Myometrial cell (primary cell): ENCODE data around the gene SLC6A15. TPM values are rescaled to one million over a fixed set of nuclear protein-coding genes. Genes with fewer than 3 reads are reported as not detected.

Experiments used
- total RNA-seq: library from RNA; depleted of rRNA; stranded (reverse); fragments of >200 nt; gene quantifications from 2 replicates; pipeline ENCODE4 v1.2.3, GENCODE V29; 2015

SLC6A15 gene
- 7.2 and 12.1 TPM in 2 replicates for total RNA-seq

GRCh38 chr12:84912198-84913128, at the start of gene SLC6A15:
Gene SLC6A15 (minus strand): TSS chr12:84912799. CDS start chr12:84892120, 20,679 bp downstream.

Other genes with a start within 250 kb of the SLC6A15 start
- not detected in 2 replicates for gene TSPAN19, start 123.5 kb upstream of the SLC6A15 start, total RNA-seq
- under 0.01 and 0.35 TPM in 2 replicates for gene LRRIQ1, start 123.6 kb upstream of the SLC6A15 start, total RNA-seq